ENCODE results near the gene CORO1C. TPM values are rescaled to one million over a fixed set of nuclear protein-coding genes. Genes with fewer than 3 reads are reported as not detected.

Gene CORO1C
- total and polyA plus RNA-seq, 9 of the 15 experiments (the other 6 are each of a cell fraction or from before 2014, with no cell fraction given), result 55.2 to 280 (median 150) TPM

- TF ChIP-seq CHD7 (IDR thresholded peaks at IDR 0.05; ENCODE audit: low read depth, low read length) (peak; percentile 31), THRA (IDR thresholded peaks at IDR 0.05) (no peak), ATF3 (IDR thresholded peaks at IDR 0.05) (peak; percentile 39; the same call in 1 of the 2 replicates), ATF3 (CRISPR knock-in tag; conservative IDR thresholded peaks at IDR 0.05) (no peak), CBFA2T2 (conservative IDR thresholded peaks at IDR 0.05) (peak; percentile 99), STAT5A (IDR thresholded peaks at IDR 0.05; ENCODE audit: borderline replicate concordance, low read length) (peak; percentile 87), CBFA2T3 (IDR thresholded peaks at IDR 0.05) (peak; percentile 99), SMARCB1 (IDR thresholded peaks at IDR 0.05; ENCODE audit: insufficient read length, low read depth) (peak; percentile 16), ELF4 (CRISPR knock-in tag; IDR thresholded peaks at IDR 0.05) (0 out of 2 replicates have a peak, but pooled peaks have one; percentile 67), CCNT2 (IDR thresholded peaks at IDR 0.05; ENCODE audit: borderline replicate concordance, extremely low read depth, insufficient read length, low read depth, low read length) (peak; percentile 96), MAZ (CRISPR knock-in tag; conservative IDR thresholded peaks at IDR 0.05 in 1 of 2, IDR thresholded peaks at IDR 0.05 in 1 of 2) (peak; percentile 62 to 72), NONO (IDR thresholded peaks at IDR 0.05; ENCODE audit: low read depth in 2 of 2, low read length in 1 of 2) (peak in 1 of 2 experiments; percentile 47; a peak in 1 of 4 replicates)
Measured at GRCh38 chr12:108699955-108700563, 31.3 kb downstream of the CORO1C start (continued).
